ENCODE measurements around the gene VPS13D. TPM values are rescaled to one million over a fixed set of nuclear protein-coding genes. Genes with fewer than 3 reads are reported as not detected.
"Not testable (repeated sequence)": the region's sequence is repeated elsewhere in the genome, so short reads cannot be mapped to it uniquely, and the experiment has no call there.

Gene VPS13D
- total and polyA plus RNA-seq, 2 experiments from 2014 or later = 9.7 to 35.7 TPM

DNA sequence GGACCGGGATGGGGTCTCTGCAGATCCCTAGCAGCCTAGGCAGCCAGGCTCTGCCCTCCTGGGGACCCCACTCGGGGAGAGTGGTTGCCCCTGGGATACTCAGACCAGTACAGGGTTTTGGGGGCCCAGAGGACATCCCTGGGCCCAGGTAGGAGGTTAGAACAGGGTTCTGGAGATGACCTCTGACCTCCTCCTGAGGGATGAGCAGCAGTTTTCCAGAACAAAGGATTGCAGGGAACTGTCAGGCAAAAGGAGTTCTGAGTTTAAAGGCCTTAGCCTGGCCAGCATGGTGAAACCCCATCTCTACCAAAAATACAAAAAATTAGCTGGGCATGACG lies 20.4 kb upstream of the VPS13D start:
- H3K36me3 ChIP-seq = no peaks in the 10 kb centered on the region

DNA sequence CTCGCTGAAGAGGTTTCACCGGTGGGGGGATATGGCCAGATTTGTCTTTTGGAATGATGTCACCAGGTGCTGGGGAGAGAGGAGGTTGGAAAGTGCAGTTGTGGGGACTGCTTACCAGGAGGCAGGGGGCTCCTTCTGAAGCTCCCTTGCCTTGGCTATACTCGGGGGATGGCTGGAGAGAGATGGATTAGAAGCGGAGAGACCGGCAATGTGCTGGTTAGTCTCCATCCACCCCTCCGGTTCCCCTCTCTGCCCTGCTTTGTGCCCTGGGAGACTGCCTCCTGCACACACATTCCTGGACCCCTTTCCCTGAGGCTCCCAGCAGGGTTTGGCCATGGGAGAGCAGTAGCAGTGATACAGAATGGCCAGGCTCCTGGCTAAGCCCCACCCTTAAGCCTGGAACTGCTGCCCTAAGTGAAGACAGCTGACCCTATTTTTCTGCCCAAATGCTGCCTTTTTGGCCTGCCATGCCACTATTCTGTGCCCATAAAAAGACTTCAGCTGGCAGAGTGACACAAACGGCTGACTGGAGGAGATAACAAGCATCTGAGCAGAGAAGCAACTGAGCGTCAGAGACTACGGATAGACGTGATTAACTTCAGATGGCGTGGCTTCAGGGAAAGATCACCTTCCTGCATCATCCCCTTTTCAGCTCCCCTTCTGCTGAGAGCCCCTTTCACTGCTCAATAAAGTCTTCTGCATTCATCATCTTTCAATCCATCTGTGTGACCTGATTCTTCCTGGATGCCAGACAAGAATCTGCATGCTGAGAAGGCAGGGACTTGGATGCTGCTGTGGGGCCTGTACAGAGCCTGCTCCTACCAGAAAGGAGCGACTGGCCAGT lies 14.5 kb upstream of the VPS13D start:
- Histone ChIP-seq H3K4me3 (no peak overlapping the region), H3K27me3 (no peaks in the 10 kb centered on the region), H3K36me3 (no peaks in the 10 kb centered on the region), H3K9me3 (ENCODE audit: low read depth) (no peaks in the 10 kb centered on the region), H3K27ac (no peak overlapping the region), H3K4me1 (ENCODE audit: low read depth) (no peaks in the 10 kb centered on the region)
- DNase-seq (ENCODE audit: low read depth in 1 of 2, low spot score in 1 of 2) = no peak
- TF ChIP-seq, protein P1, sequence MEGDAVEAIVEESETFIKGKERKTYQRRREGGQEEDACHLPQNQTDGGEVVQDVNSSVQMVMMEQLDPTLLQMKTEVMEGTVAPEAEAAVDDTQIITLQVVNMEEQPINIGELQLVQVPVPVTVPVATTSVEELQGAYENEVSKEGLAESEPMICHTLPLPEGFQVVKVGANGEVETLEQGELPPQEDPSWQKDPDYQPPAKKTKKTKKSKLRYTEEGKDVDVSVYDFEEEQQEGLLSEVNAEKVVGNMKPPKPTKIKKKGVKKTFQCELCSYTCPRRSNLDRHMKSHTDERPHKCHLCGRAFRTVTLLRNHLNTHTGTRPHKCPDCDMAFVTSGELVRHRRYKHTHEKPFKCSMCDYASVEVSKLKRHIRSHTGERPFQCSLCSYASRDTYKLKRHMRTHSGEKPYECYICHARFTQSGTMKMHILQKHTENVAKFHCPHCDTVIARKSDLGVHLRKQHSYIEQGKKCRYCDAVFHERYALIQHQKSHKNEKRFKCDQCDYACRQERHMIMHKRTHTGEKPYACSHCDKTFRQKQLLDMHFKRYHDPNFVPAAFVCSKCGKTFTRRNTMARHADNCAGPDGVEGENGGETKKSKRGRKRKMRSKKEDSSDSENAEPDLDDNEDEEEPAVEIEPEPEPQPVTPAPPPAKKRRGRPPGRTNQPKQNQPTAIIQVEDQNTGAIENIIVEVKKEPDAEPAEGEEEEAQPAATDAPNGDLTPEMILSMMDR (IDR thresholded peaks at IDR 0.05; ENCODE audit: low read depth, low read length) = no peak

More for the DNA sequence above, 20.4 kb upstream of the VPS13D start:
- Histone ChIP-seq H3K27me3 (no peaks in the 10 kb centered on the region), H3K4me1 (ENCODE audit: low read depth) (no peaks in the 10 kb centered on the region), H3K9me3 (ENCODE audit: low read depth) (no peaks in the 10 kb centered on the region), H3K27ac (no peak overlapping the region), H3K4me3 (no peak overlapping the region)
- DNase-seq (ENCODE audit: low read depth in 1 of 2, low spot score in 1 of 2) = no peak
- TF ChIP-seq, protein P1 (IDR thresholded peaks at IDR 0.05; ENCODE audit: low read depth, low read length) = no peak

DNA sequence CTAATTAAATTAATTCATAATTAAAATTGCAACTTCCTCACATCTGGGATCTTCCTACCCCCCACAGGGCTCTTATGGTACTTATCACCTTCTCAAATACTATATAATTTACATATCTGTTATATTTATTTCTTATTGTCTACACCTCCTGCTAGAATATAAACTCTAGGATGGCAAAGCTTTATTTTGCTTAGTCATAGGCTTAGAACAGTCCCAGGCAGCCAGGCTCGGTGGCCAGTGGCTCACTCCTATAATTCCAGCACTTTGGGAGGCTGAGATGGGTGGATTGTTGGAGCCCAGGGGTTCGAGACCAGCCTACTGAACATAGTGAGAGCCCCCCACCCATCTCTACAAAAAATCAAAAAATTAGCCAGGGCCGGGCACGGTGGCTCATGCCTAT lies 10.0 kb upstream of the VPS13D start:
- Histone ChIP-seq H3K4me1 (ENCODE audit: low read depth) (no peaks in the 10 kb centered on the region), H3K4me3 (no peak overlapping the region), H3K9me3 (ENCODE audit: low read depth) (no peaks in the 10 kb centered on the region), H3K27me3 (no peaks in the 10 kb centered on the region), H3K27ac (no peak overlapping the region), H3K36me3 (no peaks in the 10 kb centered on the region)
- TF ChIP-seq, protein P1 (IDR thresholded peaks at IDR 0.05; ENCODE audit: low read depth, low read length) = no peak
- DNase-seq (ENCODE audit: low read depth in 1 of 2, low spot score in 1 of 2) = no peak

DNA sequence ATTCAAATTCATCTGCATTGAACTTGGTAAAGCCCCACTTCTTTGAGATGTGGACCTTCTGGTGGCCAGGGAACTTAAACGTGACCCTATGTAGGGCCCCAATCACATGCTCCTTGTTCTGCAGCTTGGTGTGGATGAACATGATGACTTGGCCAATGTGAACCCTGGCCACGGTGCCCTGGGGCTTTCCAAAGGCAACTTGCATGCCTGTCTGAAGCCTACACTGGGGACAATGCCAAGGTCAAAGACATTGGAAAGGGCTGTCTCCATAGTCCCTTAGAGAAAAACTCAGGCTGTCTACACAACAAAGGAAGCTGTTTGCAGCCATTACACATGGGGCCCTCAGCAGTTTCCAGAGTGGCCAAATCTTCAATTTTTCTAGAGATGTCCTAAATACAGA lies 8.9 kb upstream of the VPS13D start:
- TF ChIP-seq, protein P1 (IDR thresholded peaks at IDR 0.05; ENCODE audit: low read depth, low read length) = no peak
- Histone ChIP-seq H3K27ac (no peak overlapping the region), H3K27me3 (no peaks in the 10 kb centered on the region), H3K4me1 (ENCODE audit: low read depth) (no peaks in the 10 kb centered on the region), H3K36me3 (no peaks in the 10 kb centered on the region), H3K9me3 (ENCODE audit: low read depth) (no peaks in the 10 kb centered on the region), H3K4me3 (no peak overlapping the region)
- DNase-seq (ENCODE audit: low read depth in 1 of 2, low spot score in 1 of 2) = no peak

DNA sequence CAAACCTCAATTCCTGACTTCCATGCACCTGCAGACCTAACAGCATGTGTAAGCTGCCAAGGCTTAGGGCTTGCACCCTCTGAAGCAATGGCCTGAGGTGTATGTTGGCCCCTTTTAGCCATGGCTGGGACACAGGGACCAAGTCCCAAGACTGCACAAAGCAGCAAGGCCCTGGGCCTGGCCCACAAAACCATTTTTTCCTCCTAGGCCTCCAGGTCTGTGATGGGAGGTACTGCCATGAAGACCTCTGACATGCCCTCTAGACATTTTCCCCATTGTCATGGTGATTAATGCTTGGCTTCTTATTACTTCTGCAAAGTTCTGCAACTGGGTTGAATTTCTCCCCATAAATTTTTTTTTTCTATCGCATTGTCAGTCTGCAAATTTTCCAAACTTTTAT lies 7.1 kb upstream of the VPS13D start:
- not testable (repeated sequence) for H3K9me3 ChIP-seq (ENCODE audit: low read depth); H3K36me3 ChIP-seq; H3K27ac ChIP-seq; H3K4me3 ChIP-seq; H3K27me3 ChIP-seq; H3K4me1 ChIP-seq (ENCODE audit: low read depth); DNase-seq (ENCODE audit: low read depth in 1 of 2, low spot score in 1 of 2)

DNA sequence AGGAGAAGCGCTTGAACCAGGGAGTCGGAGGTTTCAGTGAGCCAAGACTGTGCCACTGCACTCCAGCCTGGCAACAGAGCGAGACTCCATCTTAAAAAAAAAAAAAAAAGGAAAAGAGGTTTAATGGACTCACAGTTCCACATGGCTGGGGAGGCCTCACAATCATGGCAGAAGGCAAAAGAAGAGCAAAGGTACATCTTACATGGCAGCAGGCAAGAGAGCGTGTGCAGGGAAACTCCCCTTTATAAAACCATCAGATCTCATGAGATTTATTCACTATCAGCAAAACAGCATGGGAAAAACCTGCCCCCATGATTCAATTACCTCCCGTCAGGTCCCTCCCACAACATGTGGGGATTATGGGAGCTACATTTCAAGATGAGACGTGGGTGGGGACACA lies 5.7 kb upstream of the VPS13D start:
- H3K4me3 ChIP-seq; H3K27me3 ChIP-seq; H3K27ac ChIP-seq; H3K9me3 ChIP-seq (ENCODE audit: low read depth); H3K36me3 ChIP-seq; H3K4me1 ChIP-seq (ENCODE audit: low read depth); DNase-seq (ENCODE audit: low read depth in 1 of 2, low spot score in 1 of 2): not testable (repeated sequence)
